Ureter (tissue), 1 donor: ENCODE data around the gene CDH2. TPM values are rescaled to one million over a fixed set of nuclear protein-coding genes. Genes with fewer than 3 reads are reported as not detected.
"Not testable (repeated sequence)": the region's sequence is repeated elsewhere in the genome, so short reads cannot be mapped to it uniquely, and the experiment has no call there.

Source experiments
- DNase-seq: peaks from one replicate; pipeline ENCODE4 v3.0.0-alpha.2; 2020; ENCODE audit warnings: low spot score
- total RNA-seq: library from RNA; stranded (reverse); gene quantifications from one replicate; pipeline ENCODE4 v1.2.4, GENCODE V29; 2023
- donor health status: DM: yes; HTN: yes; CAD: no.

The CDH2 gene
- total RNA-seq, 1 donor from 2014 or later = 0.16 TPM

DNA sequence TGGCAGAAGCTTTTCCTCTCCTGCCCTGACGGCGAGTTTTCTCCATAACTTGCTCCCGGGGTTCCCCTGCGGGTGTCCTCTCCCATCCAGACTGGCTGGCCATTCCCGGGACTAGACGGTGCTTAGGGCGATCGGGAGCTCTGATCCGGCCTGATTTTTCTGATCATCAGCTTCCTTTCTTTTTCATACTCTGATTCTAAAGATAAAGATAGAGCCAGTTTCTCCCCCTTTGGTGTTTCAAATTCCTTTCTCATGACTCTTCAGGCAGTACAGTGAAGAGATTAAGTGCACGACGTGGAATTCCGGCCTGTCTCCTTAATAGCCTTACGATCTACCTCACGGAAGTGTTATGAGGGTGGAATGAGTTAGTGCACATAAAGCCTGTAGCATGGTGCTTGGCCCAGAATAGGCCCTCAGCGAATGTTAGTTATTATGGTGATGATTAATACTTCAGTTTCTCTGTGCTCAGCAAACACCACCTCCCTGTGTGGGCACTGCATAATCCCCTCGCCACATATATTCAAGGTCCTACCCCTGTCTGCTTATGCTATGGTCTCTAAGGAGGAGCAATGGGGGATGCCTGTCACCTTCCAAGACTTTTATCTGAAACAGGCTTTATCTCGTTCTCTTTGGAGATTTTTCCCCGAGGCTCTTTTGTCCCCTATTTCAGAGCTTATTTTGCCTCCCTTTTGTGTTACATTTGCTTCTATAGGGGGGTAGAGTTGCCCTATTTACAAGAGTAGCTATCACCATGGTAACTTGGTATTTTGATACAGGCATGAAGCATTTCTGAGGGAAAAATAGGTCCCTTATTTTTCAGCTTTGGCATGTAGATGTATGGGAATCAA is 254.8 kb downstream of the CDH2 start:
- no peak for DNase-seq

DNA sequence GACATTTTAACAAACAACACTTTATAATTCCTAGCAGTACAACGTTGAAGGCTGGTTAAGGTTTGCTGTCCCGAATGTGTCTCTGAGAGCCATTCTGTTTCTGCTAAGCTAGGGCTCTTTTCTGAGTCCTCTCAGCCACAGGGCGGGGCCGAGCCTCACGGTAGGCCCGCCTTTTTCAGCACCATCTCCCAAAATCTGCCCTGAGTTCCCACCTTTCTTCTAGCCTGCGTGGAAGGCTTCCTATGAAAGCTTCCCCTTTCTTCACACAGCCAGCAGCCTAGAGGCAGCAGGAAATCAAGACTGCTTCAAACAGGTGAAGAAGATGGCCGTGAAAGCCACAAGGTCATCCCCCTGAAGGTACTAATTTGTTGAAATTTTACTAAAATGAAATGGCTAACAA is 255.5 kb downstream of the CDH2 start:
- DNase-seq = no peak

GRCh38 chr18:27920836-27921235 is 256.1 kb downstream of the CDH2 start:
- no peak for DNase-seq

DNA sequence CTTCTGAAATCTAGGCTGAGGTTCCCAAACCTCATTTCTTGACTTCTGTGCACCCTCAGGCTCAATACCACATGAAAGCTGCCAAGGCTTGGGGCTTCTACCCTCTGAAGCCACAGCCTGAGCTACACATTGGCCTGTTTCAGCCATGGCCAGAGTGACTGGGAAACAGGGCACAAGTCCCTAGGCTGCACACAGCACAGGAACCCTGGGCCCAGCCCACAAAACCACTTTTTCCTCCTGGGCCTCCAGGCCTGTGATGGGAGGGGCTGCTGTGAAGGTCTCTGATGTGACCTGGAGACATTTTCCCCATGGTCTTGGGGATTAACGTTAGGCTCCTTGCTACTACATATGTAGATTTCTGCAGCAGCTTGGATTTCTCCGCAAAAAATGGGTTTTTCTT is 270.7 kb downstream of the CDH2 start:
- DNase-seq = not testable (repeated sequence)

DNA sequence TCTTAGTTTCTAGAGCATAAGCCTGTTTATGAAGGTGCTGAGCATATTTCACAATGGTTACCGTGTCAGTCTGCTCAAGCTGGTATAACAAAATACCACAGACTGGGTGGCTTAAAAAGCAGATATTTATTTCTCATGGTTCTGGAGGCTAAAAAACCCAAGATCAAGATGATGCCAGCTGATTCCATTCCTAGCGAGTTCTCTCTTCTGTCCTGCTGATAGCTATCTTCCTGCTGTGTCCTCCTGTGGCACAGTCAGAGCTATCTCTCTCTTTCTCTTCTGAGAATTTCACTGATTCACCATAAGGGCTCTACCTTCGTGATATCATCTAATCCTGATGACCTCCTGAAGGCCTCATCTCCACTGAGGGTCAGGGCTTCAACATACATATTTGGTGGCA is 273.0 kb downstream of the CDH2 start:
- DNase-seq = no peak

DNA sequence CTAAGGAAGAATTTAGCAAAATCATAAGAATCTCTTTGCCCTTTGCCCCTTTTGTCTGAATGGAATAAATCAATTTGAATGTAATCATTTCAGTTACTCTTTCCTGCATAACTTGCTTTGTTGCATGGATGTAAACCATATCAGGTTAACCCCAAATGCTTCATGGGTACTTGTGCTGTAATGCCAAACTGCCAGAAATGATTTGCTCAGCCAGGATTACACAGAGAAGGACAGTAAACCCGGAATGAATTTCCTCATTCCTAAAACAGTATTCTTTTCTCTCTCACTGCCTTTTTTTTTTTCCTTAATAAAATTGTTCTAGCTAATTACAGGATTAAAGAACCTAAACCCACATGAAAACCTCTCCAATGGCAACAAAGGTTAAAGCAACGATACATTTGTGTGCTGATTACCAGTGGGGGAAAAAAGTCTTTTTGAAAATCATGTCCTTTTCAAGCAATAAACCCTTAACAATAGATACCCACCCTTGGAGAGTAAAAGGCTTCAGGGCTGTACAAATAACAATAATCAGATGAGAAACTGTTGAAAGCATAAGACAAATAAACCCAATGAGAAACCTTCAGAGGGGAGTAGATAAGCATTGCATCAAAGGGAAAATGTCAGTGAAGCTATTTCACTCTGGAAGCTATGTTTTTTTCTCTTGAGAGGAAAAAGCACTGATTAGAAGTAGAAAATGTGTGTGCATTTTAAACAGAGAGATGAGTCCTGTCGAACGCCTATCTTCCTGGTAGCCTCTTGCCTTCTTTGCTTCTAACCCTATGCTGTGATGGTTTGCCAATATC is 275.3 kb downstream of the CDH2 start:
- DNase-seq = no peak
